B cell (primary cell): ENCODE measurements around the gene ICAM5.

Experiments
- EZH2 ChIP-seq: IDR thresholded peaks from 2 replicates; pipeline ENCODE4 v1.6.1; 2012; ENCODE audit warnings: borderline replicate concordance, low read depth, mild to moderate bottlenecking, moderate library complexity, low read length; ENCODE audit not compliant: insufficient read depth, poor library complexity, severe bottlenecking
- TF ChIP-seq, protein P1 (sequence below): fragments of 200-600 bp; IDR thresholded peaks from one replicate; pipeline ENCODE4 v1.8.0; 2022; ENCODE audit warnings: antibody characterized with exemption, mild to moderate bottlenecking

DNA sequence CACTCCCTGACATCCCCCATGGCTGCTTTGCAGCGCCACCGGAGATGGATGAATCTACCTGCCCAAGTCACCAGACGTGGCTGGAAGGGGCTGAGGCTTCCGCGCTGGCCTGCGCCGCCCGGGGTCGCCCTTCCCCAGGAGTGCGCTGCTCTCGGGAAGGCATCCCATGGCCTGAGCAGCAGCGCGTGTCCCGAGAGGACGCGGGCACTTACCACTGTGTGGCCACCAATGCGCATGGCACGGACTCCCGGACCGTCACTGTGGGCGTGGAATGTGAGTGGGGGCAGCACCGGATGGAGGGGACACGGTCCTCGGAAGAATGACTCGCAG lies 4.6 kb downstream of the ICAM5 start:
- TF ChIP-seq EZH2: no peak
- TF ChIP-seq, protein P1, sequence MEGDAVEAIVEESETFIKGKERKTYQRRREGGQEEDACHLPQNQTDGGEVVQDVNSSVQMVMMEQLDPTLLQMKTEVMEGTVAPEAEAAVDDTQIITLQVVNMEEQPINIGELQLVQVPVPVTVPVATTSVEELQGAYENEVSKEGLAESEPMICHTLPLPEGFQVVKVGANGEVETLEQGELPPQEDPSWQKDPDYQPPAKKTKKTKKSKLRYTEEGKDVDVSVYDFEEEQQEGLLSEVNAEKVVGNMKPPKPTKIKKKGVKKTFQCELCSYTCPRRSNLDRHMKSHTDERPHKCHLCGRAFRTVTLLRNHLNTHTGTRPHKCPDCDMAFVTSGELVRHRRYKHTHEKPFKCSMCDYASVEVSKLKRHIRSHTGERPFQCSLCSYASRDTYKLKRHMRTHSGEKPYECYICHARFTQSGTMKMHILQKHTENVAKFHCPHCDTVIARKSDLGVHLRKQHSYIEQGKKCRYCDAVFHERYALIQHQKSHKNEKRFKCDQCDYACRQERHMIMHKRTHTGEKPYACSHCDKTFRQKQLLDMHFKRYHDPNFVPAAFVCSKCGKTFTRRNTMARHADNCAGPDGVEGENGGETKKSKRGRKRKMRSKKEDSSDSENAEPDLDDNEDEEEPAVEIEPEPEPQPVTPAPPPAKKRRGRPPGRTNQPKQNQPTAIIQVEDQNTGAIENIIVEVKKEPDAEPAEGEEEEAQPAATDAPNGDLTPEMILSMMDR: no peak
